22Rv1 (cell line): ENCODE measurements around the gene DNMT3A.

ENCODE experiments used
- H3K27ac ChIP-seq: fragments of 450-650 bp; 2 replicates; pipeline ENCODE4 v1.5.1; 2017
- CTCF ChIP-seq: fragments of 450-650 bp; IDR thresholded peaks from 2 replicates; pipeline ENCODE4 v1.5.1; 2017; ENCODE audit warnings: mild to moderate bottlenecking
- ZFX ChIP-seq: fragments of 450-650 bp; IDR thresholded peaks from 2 replicates; pipeline ENCODE4 v1.6.1; 2017; ENCODE audit warnings: antibody characterized with exemption, borderline replicate concordance

DNMT3A gene

GRCh38 chr2:25286025-25286400 lies 55.7 kb downstream of the DNMT3A start:
- TF ChIP-seq CTCF (no peak), ZFX (no peak)
- H3K27ac ChIP-seq = no peak overlapping the region

- TF ChIP-seq CTCF (no peak), ZFX (no peak)
- no peak overlapping the region for H3K27ac ChIP-seq
These were observed 56.3 kb downstream of the DNMT3A start for GRCh38 chr2:25285265-25286024.

- H3K27ac ChIP-seq = no peak overlapping the region
These were observed 57.0 kb downstream of the DNMT3A start for GRCh38 chr2:25284756-25285155.

GRCh38 chr2:25283921-25284320 lies 57.8 kb downstream of the DNMT3A start:
- no peak overlapping the region for H3K27ac ChIP-seq
- TF ChIP-seq CTCF = no peak
- TF ChIP-seq ZFX = no peak

More at GRCh38 chr2:25284756-25285155, 57.0 kb downstream of the DNMT3A start:
- TF ChIP-seq CTCF (no peak), ZFX (no peak)

- TF ChIP-seq CTCF (no peak), ZFX (no peak)
These were observed 59.8 kb downstream of the DNMT3A start for GRCh38 chr2:25281941-25282340.

GRCh38 chr2:25281522-25281921 lies 60.2 kb downstream of the DNMT3A start:
- H3K27ac ChIP-seq = no peak overlapping the region
- TF ChIP-seq ZFX (no peak), CTCF (no peak)

More at GRCh38 chr2:25281941-25282340, 59.8 kb downstream of the DNMT3A start:
- H3K27ac ChIP-seq = no peak overlapping the region

GRCh38 chr2:25280051-25280687 lies 61.6 kb downstream of the DNMT3A start:
- H3K27ac ChIP-seq = no peak overlapping the region
- TF ChIP-seq ZFX (no peak), CTCF (no peak)
